Measurements from ENCODE around the gene CA11. TPM values are rescaled to one million over a fixed set of nuclear protein-coding genes. Genes with fewer than 3 reads are reported as not detected.

The CA11 gene
- total RNA-seq, 1 donor from 2014 or later = 7.8 TPM

DNA sequence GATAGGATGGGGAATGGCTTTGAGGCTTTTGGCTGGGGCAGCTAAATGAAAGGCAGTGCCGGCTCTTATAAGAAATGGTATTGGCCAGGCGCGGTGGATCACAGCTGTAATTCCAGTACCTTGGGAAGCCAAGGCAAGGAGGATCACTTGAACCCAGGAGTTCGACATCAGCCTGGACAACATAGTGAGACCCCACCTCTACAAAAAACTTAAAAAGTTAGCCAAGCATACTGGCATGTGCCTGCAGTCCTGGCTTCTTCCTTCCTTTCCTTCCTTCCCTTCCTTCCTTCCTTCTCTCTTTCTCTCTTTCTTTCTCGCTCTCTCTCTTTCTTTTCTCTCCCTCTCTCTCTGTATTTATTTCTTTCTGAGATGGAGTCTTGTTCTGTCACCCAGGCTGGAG is 3.1 kb downstream of the CA11 start:
- Mint-ChIP-seq H3K27me3 (ENCODE audit: unreplicated experiment) (peaks cover 24% of the 10 kb centered on the region), H3K36me3 (ENCODE audit: unreplicated experiment) (peaks cover 4% of the 10 kb centered on the region), H3K4me3 (ENCODE audit: unreplicated experiment) (peak overlapping the region; percentile 4), H3K4me1 (ENCODE audit: low read depth, unreplicated experiment) (peaks cover 9% of the 10 kb centered on the region), H3K27ac (ENCODE audit: unreplicated experiment) (no peak overlapping the region), H3K9me3 (ENCODE audit: unreplicated experiment) (peaks cover 8% of the 10 kb centered on the region)
- DNase-seq = no peak
- TF ChIP-seq, protein P1, sequence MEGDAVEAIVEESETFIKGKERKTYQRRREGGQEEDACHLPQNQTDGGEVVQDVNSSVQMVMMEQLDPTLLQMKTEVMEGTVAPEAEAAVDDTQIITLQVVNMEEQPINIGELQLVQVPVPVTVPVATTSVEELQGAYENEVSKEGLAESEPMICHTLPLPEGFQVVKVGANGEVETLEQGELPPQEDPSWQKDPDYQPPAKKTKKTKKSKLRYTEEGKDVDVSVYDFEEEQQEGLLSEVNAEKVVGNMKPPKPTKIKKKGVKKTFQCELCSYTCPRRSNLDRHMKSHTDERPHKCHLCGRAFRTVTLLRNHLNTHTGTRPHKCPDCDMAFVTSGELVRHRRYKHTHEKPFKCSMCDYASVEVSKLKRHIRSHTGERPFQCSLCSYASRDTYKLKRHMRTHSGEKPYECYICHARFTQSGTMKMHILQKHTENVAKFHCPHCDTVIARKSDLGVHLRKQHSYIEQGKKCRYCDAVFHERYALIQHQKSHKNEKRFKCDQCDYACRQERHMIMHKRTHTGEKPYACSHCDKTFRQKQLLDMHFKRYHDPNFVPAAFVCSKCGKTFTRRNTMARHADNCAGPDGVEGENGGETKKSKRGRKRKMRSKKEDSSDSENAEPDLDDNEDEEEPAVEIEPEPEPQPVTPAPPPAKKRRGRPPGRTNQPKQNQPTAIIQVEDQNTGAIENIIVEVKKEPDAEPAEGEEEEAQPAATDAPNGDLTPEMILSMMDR (IDR thresholded peaks at IDR 0.05; ENCODE audit: partially characterized antibody, unreplicated experiment) = no peak

DNA sequence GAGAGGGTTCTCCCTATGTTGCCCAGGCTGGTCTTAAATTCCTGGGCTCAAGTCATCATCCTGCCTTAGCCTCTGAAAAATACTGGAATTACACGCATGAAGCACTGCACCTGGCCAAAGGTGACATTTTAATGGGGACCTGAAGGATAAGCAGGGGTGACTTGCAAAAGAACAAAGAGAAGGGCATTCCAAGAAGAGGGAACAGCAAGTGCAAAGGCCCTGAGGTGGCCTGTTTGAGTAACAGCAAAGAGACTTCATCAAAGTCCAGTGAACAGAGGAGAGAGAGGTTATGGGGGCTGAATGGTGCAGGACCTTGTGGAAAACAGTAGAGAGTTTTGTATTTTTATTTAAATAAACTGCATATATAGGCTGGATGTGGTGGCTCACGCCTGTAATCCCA is 4.1 kb downstream of the CA11 start:
- Mint-ChIP-seq H3K27me3 (ENCODE audit: unreplicated experiment) (peaks cover 25% of the 10 kb centered on the region), H3K4me1 (ENCODE audit: low read depth, unreplicated experiment) (peaks cover 9% of the 10 kb centered on the region), H3K4me3 (ENCODE audit: unreplicated experiment) (peak overlapping the region; percentile 45), H3K36me3 (ENCODE audit: unreplicated experiment) (peaks cover 4% of the 10 kb centered on the region), H3K27ac (ENCODE audit: unreplicated experiment) (no peak overlapping the region), H3K9me3 (ENCODE audit: unreplicated experiment) (peaks cover 8% of the 10 kb centered on the region)
- TF ChIP-seq, protein P1 (IDR thresholded peaks at IDR 0.05; ENCODE audit: partially characterized antibody, unreplicated experiment) = no peak
- no peak for DNase-seq

GRCh38 chr19:48639483-48640375 is 6.3 kb downstream of the CA11 start:
- TF ChIP-seq, protein P1 (IDR thresholded peaks at IDR 0.05; ENCODE audit: partially characterized antibody, unreplicated experiment) = no peak
- DNase-seq = no peak
- Mint-ChIP-seq H3K27ac (ENCODE audit: unreplicated experiment) (no peak overlapping the region), H3K9me3 (ENCODE audit: unreplicated experiment) (peaks cover 6% of the 10 kb centered on the region), H3K36me3 (ENCODE audit: unreplicated experiment) (peaks cover 4% of the 10 kb centered on the region), H3K4me3 (ENCODE audit: unreplicated experiment) (peak overlapping the region; percentile 9), H3K4me1 (ENCODE audit: low read depth, unreplicated experiment) (peaks cover 10% of the 10 kb centered on the region), H3K27me3 (ENCODE audit: unreplicated experiment) (peaks cover 20% of the 10 kb centered on the region)

- Mint-ChIP-seq H3K36me3 (ENCODE audit: unreplicated experiment) (peaks cover 4% of the 10 kb centered on the region), H3K9me3 (ENCODE audit: unreplicated experiment) (peaks cover 5% of the 10 kb centered on the region), H3K27ac (ENCODE audit: unreplicated experiment) (peak overlapping the region; percentile 90), H3K4me1 (ENCODE audit: low read depth, unreplicated experiment) (peaks cover 10% of the 10 kb centered on the region), H3K27me3 (ENCODE audit: unreplicated experiment) (peaks cover 20% of the 10 kb centered on the region), H3K4me3 (ENCODE audit: unreplicated experiment) (peak overlapping the region; percentile 63)
- TF ChIP-seq, protein P1 (IDR thresholded peaks at IDR 0.05; ENCODE audit: partially characterized antibody, unreplicated experiment) = no peak
- no peak for DNase-seq
These were observed 7.1 kb downstream of the CA11 start for GRCh38 chr19:48638831-48639381.

Measured in glutamatergic neuron (in vitro differentiated cells).